Prostate gland (tissue), 2 donors: Measurements from ENCODE around the gene NUMA1. TPM values are rescaled to one million over a fixed set of nuclear protein-coding genes. Genes with fewer than 3 reads are reported as not detected.

Source experiments
- DNase-seq: peaks from one replicate; pipeline ENCODE4 v3.0.0-alpha.2; 2019; ENCODE audit warnings: low spot score
- H3K27ac ChIP-seq, 2 donors: fragments of 200-600 bp; sonication (generic); 2 replicates each; pipeline ENCODE4 v1.5.1; 2017 to 2019
- H3K27me3 ChIP-seq: fragments of 200-600 bp; sonication (generic); replicated peaks from 2 replicates; pipeline ENCODE4 v1.5.1; 2019; ENCODE audit not compliant: insufficient read depth
- H3K36me3 ChIP-seq, 2 donors: fragments of 200-600 bp; sonication (generic); 1 replicate in 1 of 2; 2 replicates in 1 of 2; pipeline versions ENCODE4 v1.5.1 to v1.8.1; 2017 to 2019
- H3K4me1 ChIP-seq: fragments of 200-600 bp; sonication (generic); replicated peaks from 2 replicates; pipeline ENCODE4 v1.5.1; 2019
- H3K4me3 ChIP-seq, 2 donors: fragments of 200-600 bp; sonication (generic); 2 replicates each; pipeline ENCODE4 v1.5.1; 2017 to 2019
- H3K9me3 ChIP-seq: fragments of 200-600 bp; sonication (generic); 2 replicates; pipeline ENCODE4 v1.5.1; 2017
- CTCF ChIP-seq, 4 experiments: fragments of 200-600 bp in 2 of 4; fragments of 450-650 bp in 2 of 4; sonication (generic) in 2 of 4; IDR thresholded peaks; 1 replicate in 3 of 4; 2 replicates in 1 of 4; pipeline ENCODE4 v1.5.1; 2016 to 2019; ENCODE audit warnings: antibody characterized with exemption in 4 of 4, mild to moderate bottlenecking in 2 of 4, moderate library complexity in 2 of 4
- POLR2A ChIP-seq: fragments of 450-650 bp; IDR thresholded peaks from one replicate; pipeline ENCODE4 v1.6.1; 2016; ENCODE audit warnings: antibody characterized with exemption, mild to moderate bottlenecking
- POLR2AphosphoS5 ChIP-seq: sonication (generic); formaldehyde crosslinking; IDR thresholded peaks from one replicate; pipeline ENCODE4 v1.6.1; 2017; ENCODE audit warnings: antibody characterized with exemption
- WGBS: methylation state at CpG from one replicate; pipeline ENCODE4 v1.1.5; 2018; 5-methylcytosine and 5-hydroxymethylcytosine counted together
- intact Hi-C: fragments of 100-400 bp; cut with DNase I; formaldehyde crosslinking; loops from one replicate; pipeline ENCODE4 v1.14.2; 2022
- total RNA-seq, 2 donors: library from RNA; depleted of rRNA; stranded (reverse); fragments of >200 nt; gene quantifications; one replicate each; pipeline ENCODE4 v1.1.0, GENCODE V29; 2016

NUMA1 gene
- total RNA-seq, 2 donors from 2014 or later = 623 to 712 TPM

DNA sequence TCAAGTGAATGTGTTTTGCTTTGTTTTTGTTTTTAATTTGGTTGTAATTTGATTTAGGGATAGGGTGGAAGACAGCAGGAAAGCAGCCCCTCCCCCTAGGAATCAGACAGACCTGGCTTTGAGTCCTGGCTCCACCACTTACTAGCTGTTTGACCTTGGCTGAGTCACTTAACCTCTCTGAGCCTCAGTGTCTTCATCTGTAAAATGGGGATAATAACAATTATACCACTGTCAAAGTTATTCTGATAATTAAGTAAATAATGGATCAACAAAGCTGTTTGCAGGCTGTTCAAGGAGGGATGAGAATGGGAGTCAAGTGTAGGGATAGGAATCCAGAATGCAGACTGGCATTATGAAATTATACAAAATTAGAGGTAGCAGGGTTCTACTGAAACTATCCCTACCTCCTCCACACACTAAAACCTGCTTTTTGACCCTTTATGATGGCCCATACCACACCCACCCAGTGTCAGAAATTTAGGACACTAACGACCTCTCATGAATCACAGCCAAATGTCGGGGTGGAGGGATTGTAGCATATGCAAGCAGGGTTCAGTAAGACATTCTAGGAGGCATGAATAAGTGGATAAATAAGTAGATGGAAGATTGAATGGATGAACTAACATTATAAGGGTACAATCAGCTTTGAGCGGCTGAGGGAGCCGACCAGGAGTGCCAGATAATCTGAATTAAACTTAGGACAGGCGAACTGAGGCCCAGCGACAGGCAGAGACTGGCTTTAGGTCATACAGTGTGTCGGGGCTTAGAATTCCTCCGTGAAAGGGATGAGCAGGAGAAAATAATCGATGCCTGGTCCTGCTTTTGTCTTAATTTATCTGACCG is 31.2 kb upstream of the NUMA1 start:
- intact Hi-C loops = loop anchor here (2.0 to 10.0 kb wide), 2 partner anchors 111 to 323 kb away; partner anchors contain the start of gene CLPB

DNA sequence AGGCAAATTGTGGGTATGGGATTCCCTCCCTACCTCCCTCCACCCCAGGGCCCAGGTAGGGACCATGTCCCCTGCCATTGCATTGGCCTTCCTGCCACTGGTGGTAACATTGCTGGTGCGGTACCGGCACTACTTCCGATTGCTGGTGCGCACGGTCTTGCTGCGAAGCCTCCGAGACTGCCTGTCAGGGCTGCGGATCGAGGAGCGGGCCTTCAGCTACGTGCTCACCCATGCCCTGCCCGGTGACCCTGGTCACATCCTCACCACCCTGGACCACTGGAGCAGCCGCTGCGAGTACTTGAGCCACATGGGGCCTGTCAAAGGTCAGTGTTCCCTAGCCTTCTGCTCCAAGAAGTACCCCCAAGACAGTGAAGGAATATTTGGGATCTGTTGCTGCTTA is 25.5 kb upstream of the NUMA1 start, which contains the start of gene TOMT:
TSS of gene TOMT (plus strand) at position 37 of the 400 bp plus-strand sequence. CDS start at position 65, 28 bp downstream.
- TF ChIP-seq POLR2A (no peak), POLR2AphosphoS5 (no peak), CTCF (IDR thresholded peaks at IDR 0.05) (no peak)
- intact Hi-C loops = no loop called here
- H3K36me3 ChIP-seq = no peaks in the 10 kb centered on the region
- no peaks in the 10 kb centered on the region for H3K27me3 ChIP-seq
- no peak within 1 kb of the TSS for H3K27ac ChIP-seq
- peaks cover 10% of the 10 kb centered on the region for H3K4me1 ChIP-seq
- H3K9me3 ChIP-seq = no peaks in the 10 kb centered on the region
- H3K4me3 ChIP-seq = no peak within 1 kb of the TSS
- 95% methylated on average over 14 of the region's 14 CpGs for WGBS
- no peak for DNase-seq

More for the DNA sequence above, 31.2 kb upstream of the NUMA1 start:
- Histone ChIP-seq H3K27me3 (no peaks in the 10 kb centered on the region), H3K27ac (peak overlapping the region; percentile 99), H3K4me1 (peaks cover 4% of the 10 kb centered on the region), H3K4me3 (peak overlapping the region; percentile 46 to 66), H3K36me3 (no peaks in the 10 kb centered on the region), H3K9me3 (no peaks in the 10 kb centered on the region)
- 2% methylated on average over 10 of the region's 10 CpGs for WGBS
- TF ChIP-seq CTCF (IDR thresholded peaks at IDR 0.05) (no peak), POLR2AphosphoS5 (no peak), POLR2A (no peak)
- no peak for DNase-seq

- peak overlapping the region; percentile 91 to 94 for H3K27ac ChIP-seq
- H3K4me1 ChIP-seq = peaks cover 10% of the 10 kb centered on the region
- no peaks in the 10 kb centered on the region for H3K27me3 ChIP-seq
- DNase-seq = no peak
- H3K9me3 ChIP-seq = no peaks in the 10 kb centered on the region
- 76% methylated on average over 11 of the region's 11 CpGs for WGBS
- TF ChIP-seq CTCF (IDR thresholded peaks at IDR 0.05) (no peak), POLR2A (no peak), POLR2AphosphoS5 (no peak)
- H3K36me3 ChIP-seq = no peaks in the 10 kb centered on the region
- intact Hi-C loops = no loop called here
- peak overlapping the region; percentile 80 to 84 for H3K4me3 ChIP-seq
These were observed 23.4 kb upstream of the NUMA1 start for GRCh38 chr11:72103754-72104167.

DNA sequence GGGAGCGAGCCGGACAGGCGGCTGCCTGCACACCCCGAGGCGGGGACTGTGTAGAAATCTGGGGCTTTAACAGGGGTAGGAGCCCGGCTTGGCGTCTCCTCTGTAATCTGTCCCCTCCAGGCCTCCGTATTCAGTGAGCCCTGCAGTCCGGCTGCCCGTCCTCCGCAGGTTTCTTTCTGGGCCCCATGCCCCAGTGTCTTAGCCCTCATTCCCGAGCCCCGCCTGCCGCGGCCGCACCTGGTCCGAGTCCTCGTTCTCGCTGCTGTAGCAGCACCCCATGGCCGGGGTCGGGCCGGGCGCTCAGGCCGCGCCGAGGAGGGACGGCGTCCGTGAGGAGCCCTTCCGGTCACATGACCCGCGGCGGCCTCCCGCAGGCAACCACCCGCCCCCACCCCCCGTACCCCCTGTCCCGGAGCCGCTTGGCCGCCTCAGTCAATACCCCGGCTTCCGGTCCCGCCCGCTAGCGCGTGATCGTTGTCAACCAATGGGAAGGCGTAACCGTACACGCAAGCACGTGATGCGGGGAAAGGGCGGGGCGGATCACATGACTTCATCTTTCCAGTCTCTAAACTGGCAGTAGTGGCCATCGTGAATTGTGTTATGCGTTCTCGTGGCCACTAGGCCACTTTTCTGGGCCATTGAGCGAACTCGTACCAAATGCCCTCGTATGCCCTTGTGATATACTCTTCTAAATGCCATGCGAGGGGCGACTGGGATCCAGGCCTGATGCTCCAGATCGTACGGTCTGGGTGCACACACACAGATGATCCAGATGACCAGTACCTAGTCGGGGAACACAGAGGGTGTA is 22.8 kb upstream of the NUMA1 start, which contains the start of gene LAMTOR1:
TSS of gene LAMTOR1 (minus strand) at position 352 of the 808 bp plus-strand sequence. CDS start at position 279, 73 bp downstream.
- WGBS = 1% methylated on average over 36 of the region's 64 CpGs
- intact Hi-C loops = no loop called here
- peak within 1 kb of the TSS; percentile 91 to 94 for H3K27ac ChIP-seq
- TF ChIP-seq POLR2AphosphoS5 (peak; percentile 98), POLR2A (peak; percentile 44), CTCF (IDR thresholded peaks at IDR 0.05) (peak in 3 of 4 experiments; percentile 20 to 62 (median 62))
- H3K4me1 ChIP-seq = peaks cover 10% of the 10 kb centered on the region
- peak; percentile 99 for DNase-seq
- no peaks in the 10 kb centered on the region for H3K27me3 ChIP-seq
- H3K4me3 ChIP-seq = peak within 1 kb of the TSS; percentile 80 to 84
- peaks cover 0 to 5% of the 10 kb centered on the region in 2 donors for H3K36me3 ChIP-seq
- no peaks in the 10 kb centered on the region for H3K9me3 ChIP-seq
